GM18870 (cell line): Measurements from ENCODE around the gene FAM20C.

Source experiments
- ATAC-seq: cut with Tn5 transposase; IDR thresholded peaks from one replicate; pipeline ENCODE4 v1.9.1; 2021; ENCODE audit warnings: moderate library complexity; ENCODE audit not compliant: unreplicated experiment

The FAM20C gene

DNA sequence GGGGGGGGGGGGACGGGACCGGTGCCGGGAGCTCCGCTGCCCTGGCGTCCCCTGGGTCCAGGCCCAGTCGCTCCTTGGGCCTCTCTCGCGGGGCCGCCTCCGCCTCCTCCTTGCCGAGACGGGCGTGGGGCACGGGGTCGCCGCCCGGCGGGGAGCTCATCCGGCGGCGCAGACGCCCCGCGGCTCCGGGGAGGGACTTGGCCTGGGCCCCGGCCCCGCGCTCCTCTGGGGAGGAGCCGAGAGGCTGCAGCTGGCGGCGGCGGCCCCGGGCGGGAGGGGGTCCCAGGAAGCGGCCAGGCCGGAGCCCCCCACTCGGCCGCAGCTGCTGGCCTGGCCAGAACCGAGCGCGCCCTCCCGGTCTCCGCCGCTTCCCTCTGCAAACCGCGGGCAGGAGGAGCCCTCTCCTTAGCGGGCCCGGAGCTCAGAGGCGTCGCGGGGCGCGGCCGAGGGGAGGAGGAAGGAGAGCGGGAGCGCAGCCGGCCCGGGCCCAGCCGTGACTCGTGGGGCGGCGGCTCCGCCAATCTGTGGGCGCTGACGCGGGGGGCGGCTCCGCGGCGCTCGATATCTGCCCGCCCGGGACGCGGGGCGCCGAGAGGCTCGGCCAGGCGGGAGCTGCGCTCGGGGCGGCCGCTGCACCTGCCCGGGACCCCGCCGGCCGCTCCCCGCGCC, at the start of gene FAM20C:
FAM20C (plus strand) TSS at position 591 of the 669 bp plus-strand sequence. CDS start 629 bp downstream, outside the sequence.
- no peak for ATAC-seq

DNA sequence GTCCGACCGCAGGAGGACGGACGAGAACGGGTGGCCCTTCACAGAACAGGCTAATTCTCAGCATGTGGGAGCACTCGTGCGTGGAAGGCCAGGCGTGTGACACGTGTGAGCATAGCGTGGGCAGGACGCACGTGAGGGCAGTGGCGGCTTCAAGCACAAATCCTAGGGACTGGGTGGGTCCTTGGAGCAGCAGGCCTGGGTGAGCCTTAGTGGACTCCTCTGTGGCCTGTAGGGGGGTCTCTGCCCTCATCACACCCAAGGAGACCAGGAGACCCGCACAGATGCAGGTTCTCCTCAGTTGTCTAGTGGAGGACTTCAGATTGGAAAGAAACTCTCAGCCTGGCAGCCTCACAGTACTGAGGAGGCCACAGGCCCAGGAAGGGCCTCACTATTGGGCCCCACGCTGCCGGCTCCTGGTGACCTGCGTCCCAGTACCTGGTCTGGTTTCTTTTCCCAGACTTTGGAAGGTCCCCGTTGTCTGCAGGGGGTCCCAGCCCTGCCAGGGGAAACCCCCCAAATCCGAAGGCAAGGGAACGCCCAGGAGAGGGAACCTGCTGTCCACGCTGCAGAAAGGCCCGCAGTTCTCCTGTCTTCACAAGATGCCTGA, 49.1 kb upstream of the FAM20C start:
- no peak for ATAC-seq

DNA sequence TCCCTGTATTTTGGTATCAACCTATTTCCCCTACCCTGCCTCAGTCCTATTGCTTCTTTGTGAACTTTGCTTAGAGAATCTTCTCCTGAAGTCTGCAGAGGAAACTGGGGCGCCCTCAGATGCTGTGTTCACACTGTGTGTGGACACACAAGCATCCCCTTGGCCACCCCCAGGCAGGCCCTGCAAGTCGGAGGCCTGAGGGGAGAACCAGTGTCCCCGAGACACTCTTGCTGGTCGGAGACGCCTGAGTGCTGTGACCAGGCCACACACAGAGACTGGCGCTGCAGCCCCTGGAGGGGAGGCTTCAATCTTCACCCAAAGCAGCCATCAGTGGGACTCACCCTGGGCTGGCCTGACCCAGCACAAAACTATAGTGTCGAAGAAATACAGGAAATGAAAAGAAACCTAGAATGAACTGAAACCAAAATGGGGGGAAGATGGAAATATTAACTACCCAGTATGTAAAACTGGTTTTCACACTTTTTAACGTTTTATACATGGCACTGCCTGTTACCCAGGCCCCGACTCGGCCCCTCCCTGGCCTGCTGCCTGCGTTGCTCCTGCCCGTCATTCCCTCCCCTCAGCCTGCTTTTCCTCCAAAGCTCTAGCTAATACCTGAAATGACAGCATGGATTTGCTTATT, 48.4 kb upstream of the FAM20C start:
- no peak for ATAC-seq

DNA sequence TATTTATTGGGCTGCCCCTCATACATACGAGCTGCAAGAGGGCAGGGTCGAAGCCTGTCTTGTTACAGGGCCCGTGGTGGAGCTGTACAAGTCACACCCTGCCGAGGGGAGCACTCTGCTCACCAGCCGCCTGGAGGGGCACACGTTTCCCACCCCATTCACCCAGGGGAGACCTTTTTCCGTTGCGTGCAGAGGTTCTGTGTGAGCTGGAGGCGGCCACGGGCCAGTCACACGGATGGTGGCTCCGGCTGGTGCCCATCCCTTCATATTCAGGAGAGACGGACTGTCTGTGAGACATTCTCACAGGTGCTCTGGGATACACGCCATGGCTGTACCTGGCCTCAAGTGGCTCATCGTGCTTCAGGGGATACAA, 47.9 kb upstream of the FAM20C start:
- ATAC-seq: no peak

DNA sequence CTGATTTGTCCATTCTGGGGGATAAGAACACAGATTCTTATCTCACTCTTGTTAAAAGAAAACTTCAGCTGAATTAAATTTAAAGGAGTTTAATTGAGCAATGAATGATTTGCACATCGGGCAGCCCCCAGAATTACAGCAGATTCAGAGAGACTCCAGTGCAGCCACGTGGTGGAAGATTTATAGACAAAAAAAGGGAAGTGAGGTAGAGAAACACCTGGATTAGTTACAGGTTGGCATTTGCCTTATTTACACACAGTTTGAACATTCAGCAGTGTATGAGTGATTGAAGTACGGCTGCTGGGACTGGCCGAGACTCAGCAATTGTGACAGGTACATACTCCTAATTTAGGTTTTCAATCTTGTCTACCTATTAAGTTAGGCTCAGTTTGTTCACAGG, 46.5 kb upstream of the FAM20C start:
- ATAC-seq: no peak

DNA sequence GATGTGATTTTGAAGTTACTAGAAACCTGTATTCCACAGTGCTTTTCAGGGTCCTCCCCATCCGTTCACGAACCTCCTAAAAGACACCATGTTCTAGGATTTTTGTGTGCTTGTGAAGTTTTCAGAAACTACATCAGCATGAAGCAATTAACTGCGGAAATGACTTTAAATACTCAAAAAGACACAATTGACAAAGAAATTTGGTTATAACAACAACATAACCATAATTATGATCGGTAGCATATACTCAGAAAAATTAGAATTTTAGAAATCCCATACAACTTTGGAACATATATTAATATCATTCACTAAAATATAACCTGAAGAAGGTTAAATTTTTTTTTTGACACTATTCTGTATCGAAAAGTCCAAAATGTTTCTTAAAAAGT, 43.8 kb upstream of the FAM20C start:
- no peak for ATAC-seq

DNA sequence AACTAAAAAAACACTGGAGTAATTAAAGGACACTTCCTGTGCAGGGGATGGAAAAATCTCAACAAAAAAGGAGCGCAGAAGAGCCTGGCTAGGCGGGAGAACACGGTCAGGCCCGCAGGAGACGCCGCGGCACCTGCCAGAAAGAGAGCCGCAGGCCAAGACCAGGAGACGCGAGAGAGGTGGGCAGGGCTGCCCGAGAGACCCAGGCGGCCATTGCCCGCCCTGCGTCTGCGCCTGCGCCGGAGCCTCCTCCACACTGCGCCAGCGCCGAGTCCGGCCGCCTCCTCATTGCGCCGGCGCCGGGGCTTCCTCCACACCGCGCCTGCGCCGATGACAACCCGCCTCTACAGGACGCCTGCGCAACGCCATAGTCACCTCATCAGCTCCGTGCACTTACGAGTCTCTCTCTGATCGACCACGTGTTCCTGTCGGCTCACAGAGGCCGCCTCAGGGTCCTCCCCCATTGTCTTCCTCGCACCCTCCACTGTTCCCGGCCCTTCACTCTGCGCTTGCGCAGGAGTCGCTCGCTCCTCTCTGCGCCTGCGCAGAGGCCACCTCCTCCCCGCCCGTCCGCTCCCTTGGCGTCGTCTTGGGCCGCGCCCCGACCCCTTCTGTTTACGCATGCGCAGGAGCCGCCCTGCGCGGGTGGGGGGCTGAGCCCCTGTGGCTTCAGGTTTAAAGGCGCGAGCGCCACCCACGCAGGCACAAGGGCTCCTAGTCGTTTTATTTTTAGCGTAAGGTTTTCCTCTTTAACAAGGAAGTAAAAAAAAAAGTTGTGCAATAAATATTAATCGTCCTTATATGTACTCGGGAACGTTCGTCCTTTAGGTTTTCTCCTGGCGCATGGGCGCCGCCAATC, 43.2 kb upstream of the FAM20C start:
- peak; percentile 98 for ATAC-seq

DNA sequence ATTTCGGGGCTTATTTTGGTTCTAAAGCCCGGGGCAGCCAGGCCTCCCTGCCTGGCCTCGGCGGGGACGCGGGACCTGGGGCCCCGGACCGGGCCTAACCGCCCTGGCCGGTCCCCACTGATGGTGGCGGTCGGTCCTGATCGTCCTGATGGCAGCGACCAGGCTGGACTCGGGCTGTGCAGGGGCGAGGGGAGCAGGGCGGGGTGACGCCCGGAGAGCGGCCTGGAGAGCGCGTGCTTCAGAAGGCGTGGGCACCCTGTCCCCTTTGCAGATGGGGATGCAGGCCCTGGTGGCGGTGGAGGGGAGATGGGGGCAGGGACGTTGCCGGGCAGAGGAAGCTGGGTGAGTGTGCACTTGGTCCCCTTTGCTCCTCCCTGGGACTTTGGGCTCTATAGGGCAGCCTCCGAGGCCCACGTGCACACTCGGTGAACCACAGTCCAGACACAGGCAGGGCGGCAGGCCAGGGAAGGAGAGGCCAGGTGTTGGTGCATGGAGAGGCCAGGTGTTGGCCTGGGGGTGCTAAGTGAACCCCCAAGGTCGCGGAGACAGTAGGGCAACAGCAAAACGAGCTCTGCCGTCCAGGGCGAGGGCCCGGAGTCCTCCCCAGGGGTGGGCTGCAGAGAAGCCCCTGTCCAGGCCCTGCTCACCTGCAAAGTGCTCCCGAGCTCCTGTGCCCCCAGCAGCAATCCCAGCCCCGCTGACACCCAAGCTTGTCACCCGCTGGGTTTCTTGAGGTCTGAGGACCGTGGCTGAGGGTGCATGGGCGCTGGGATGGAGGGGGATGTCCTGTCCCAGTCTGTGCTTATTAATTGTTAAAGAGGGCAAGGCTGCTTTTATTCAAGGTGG, 42.4 kb upstream of the FAM20C start:
- no peak for ATAC-seq

DNA sequence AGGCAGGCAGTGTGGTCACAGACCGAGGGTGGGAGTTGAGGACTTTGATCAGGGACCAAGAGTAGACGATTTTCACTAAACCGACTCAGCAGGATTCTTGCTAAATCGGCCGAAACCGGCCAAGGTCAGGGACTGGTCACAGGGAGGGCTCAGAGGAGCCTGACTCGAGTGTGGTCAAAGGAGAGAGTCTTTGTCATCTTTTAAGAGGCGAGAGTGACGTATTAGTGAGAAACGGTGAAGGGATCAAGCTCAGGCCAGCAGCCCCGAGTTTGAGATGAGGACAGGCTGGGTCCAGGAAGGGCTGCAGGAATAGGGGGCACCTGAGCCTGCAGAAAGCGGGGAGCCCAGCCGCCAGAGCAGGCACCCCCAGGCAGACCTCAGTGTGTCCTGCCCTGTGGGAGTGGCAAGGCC, 41.6 kb upstream of the FAM20C start:
- no peak for ATAC-seq

DNA sequence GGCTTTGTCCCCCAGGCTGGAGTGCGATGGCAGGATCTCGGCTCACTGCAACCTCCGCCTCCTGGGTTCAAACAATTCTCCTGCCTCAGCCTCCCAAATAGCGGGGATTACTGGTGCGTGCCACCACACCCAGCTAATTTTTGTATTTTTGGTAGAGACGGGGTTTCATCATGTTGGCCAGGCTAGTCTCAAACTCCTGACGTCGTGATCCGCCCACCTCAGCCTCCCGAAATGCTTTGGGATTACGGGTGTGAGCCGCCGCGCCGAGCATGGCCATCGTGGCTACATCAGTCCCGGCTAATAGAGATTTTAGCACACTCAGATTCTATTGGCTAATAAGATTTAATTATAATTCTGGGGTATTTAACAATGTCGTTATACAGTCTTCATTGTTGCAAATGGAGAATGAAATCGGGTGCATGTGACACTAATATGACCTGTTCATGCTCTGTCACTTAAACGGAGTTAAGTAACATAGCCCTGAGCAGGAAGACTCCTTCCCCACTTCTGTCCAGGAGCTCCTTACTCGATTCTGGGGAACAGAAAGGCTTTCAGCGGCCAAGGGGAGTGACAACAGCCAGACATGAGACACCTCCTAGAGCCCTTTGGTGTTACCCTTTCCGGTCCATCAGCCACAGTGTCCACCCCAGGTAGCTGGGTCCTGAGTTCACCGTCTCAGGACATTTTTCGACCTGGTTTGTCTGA, 40.9 kb upstream of the FAM20C start:
- ATAC-seq: no peak

DNA sequence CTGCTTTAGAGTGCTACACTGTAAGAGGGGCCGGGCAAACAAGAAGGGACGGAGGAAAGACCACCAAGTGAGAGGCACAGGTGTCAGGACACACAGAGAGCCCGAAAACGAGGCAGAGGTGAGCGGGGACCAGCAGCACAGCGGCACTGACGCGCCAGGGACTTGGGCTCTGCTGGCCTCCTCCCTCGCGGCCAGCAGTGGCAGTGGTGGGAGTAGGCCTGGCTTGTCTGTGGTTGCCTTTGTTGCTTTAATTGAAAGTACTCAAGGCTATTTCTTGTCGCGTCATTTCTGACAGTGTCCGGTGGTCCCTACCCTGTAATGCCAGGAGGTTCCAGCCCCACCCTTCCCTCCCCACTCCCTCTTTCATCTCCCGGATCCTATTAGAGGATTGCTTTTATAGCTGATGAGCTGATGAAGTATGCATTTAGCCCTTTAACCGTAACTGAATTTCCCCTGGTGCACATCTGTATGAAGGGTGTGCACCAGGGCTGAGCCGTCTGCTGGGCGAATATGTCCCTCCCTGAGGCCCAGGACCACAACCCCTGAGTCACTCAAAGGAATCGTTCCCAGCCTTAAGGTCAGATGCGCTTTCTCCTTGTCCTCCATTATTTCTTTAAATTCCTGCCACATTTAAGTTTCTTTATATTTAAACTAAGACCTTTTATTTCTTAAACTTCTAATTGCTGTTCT, 39.5 kb upstream of the FAM20C start:
- ATAC-seq: no peak

DNA sequence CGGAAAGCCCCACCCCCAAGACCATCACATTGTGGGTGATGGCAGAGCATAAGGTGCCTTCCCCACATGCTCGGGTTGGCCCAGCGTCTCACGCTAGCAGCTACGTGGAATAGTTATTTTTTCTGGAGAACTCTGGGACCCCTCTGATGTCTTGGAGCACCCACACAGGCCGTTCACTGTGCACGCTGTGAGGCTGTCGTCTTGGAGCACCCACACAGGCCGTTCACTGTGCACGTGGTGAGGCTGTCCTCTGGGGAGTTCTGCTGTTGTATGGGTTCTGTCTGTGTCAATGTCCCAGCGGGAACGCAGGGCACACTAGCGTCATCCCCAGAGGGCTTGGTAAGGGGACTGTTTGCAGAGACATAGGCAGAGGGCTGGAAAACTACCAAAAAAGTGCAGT, 38.8 kb upstream of the FAM20C start:
- no peak for ATAC-seq

DNA sequence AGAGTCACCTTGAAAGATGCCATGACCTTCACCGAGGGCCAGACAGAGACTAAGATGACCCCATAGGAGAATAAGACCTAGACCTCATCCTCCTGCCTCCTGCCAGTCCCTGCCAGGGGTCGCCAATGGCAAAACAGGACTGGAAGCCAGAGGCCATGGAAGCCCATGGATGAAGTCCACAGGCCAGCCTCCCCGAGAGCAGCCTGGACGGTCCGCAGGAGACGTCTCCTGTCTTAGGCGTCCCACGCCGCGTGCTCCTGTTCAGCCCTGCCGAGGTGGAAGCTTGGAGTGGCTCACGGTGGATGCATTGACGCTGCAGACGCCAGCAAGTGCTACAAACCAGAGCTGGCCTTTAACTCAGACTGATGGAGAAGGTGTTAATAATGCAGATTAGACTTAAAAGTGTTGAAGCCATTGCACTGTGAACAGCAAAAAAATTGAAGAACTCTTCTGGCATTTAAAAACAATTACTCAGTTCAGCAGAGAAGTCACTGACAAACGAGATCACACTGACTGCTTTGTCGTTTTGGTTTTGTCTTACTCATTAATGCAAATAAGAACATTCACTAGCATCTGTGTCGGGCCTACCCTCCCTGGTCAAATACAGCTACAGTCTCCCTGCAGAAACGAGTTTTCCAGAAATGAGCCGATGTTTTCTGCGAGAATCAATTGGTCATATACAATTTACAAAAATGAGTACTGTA, 38.1 kb upstream of the FAM20C start:
- no peak for ATAC-seq

DNA sequence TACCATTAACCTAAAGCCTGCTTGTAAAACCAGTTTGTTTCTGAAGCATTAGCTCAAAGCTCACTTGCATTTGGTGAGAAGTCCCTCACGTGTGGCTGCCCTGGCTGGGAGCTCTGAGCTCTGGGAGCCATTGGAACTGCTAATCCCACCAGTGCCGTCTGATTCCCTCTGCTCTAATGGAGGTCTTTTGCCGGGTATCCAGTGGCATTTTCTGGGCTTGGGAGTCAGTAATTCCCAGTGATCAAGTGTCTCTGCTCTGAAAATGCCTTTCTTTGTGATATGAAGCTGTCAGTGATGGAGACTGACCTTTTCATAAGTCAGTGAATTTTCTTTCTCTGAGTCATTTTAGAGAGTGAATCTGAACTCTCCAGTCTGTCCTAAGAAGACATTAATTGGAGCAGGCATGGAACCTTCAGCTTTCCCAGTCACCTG, 36.9 kb upstream of the FAM20C start:
- no peak for ATAC-seq

DNA sequence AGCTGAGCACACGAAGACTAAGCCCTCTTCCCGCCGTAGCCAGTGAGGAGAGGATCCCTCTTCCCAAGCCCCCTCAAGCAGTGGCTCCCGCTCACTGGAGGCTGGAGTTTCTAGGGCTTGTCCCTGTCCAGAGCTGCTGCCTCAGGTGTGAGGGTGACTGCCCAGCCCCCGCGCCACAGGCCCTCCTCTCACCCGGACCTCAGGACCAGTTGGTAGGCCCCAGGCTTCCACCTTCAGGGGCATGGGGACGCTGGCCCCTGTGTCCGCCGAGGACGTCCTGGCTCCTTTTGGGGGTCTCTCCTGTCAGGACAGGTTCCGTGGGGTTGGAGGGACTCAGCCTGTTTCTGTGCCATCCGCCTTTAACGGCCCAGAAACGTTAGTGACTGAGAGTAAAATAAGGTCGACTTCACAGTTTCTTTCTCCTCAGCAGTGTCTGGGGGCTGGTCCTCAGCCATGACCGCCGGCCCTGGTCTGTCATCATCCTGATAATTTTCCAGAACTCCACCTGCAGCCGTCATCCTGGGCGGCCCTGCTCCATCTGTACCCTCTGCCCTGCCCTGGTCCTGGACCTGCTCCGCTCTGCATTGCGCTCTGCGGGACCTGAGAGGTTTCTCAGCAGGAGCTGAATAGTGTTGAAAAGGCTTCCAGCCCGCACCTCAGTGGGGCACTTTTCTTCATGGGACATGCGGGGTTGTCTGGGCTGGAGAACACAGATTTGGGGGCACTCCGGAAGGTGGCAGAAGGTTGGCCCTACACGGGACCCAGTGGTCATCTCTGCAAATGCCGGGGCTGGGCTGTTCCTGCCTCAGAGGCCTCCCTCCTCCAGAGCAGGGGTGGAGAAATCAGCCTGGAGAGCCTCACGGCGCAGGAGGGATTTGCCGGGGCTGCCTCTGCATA, 36.0 kb upstream of the FAM20C start:
- ATAC-seq: no peak

DNA sequence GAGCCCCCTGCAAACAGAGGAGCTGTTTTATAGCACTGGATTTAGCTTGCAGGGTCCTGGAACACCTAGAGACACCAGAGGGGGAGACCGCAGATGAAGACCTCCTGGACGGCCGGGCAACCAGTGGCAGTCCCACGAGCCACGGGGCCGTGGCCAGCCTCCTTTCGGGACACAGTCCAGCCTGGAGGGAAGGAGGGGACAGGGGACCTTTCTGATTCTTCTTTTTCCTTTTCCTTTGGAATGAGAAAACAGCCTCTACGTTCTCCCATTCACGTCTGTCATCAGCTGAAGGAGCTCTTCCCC, 35.4 kb upstream of the FAM20C start:
- no peak for ATAC-seq

DNA sequence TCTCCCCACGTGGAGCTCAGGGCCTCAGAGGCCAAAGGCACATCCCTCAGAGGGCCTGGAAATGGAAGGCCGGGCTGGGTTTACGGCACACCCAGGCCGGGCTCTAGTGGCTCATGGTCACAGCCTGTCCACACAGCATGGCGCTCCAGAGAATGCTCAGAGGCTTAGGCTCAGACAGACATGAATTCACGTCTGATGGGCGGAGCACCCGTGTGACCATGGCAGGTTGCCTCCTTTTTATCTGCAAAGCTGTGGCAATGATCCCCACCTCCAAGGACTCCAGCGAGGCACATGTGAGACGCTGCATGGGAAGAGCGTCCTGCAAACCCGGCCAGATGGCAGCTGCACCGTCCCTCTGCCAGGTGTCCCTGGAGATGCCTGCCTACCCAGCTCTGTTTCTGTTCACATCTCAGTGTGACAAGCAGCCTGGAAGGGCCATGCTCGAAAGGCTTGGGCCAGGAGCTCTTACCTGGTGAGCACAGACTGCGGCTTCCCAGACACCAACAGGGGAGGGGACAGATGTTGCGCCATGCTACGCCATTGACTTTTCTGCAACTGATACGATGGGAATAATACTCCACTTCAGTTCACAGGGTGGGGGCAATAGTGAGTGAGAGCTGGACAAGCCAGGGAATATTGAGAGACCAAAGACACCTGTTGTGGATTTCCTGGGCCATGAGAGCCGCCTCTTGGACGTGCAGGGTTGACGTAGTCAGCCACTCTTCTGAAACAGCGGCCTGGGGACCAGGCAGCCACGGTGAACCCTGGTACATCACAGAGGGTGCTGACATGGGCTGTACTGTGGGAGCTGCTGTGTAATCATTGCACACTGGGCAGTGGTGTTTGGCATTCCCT, 34.4 kb upstream of the FAM20C start:
- no peak for ATAC-seq
